ENCODE data around the gene GPN2. TPM values are rescaled to one million over a fixed set of nuclear protein-coding genes. Genes with fewer than 3 reads are reported as not detected.
"Not testable (repeated sequence)": the region's sequence is repeated elsewhere in the genome, so short reads cannot be mapped to it uniquely, and the experiment has no call there.

The GPN2 gene
- polyA plus RNA-seq, 1 experiment: 28.7 TPM

DNA sequence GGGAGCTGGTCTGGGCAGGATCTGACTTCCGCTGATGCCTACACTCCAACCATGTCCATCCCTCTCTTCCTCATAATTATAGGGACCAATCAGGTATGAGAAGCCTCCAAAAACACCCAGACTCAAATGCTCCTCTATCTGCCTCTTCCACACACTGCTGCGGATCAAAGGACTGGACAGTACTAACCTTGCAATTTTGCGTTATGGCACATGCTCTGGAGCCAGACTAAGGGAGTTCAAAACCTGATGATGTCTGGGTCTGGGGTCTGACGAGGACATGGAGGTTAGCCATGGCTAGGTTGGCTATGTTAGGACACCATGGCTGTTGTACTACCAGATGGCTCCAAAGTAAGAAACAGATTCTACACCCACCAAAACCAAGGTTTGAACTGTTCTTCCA is 10.3 kb downstream of the GPN2 start:
- no peak for DNase-seq (ENCODE audit: low read depth, low spot score)
- H3K27me3 ChIP-seq (ENCODE audit: control insufficient read depth, insufficient read depth, low read length): no peaks in the 10 kb centered on the region
- H3K4me3 ChIP-seq (ENCODE audit: low read depth, low read length): no peak overlapping the region
- H3K9me3 ChIP-seq (ENCODE audit: control insufficient read depth, insufficient read depth, low read length): no peaks in the 10 kb centered on the region
- TF ChIP-seq, protein P1, sequence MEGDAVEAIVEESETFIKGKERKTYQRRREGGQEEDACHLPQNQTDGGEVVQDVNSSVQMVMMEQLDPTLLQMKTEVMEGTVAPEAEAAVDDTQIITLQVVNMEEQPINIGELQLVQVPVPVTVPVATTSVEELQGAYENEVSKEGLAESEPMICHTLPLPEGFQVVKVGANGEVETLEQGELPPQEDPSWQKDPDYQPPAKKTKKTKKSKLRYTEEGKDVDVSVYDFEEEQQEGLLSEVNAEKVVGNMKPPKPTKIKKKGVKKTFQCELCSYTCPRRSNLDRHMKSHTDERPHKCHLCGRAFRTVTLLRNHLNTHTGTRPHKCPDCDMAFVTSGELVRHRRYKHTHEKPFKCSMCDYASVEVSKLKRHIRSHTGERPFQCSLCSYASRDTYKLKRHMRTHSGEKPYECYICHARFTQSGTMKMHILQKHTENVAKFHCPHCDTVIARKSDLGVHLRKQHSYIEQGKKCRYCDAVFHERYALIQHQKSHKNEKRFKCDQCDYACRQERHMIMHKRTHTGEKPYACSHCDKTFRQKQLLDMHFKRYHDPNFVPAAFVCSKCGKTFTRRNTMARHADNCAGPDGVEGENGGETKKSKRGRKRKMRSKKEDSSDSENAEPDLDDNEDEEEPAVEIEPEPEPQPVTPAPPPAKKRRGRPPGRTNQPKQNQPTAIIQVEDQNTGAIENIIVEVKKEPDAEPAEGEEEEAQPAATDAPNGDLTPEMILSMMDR (IDR thresholded peaks at IDR 0.05; ENCODE audit: low read depth, low read length): no peak
- H3K27ac ChIP-seq (ENCODE audit: low read depth, low read length): no peak overlapping the region
- POLR2A ChIA-PET: interaction anchor here (0.7 to 1.6 kb wide), 2 partner anchors 15 to 958 kb away, joined by 3 read pairs; no protein-coding TSS in a partner anchor
- CTCF ChIA-PET: interaction anchor here (2.1 to 2.2 kb wide), 2 partner anchors 277 to 281 kb away, joined by 5 to 13 read pairs; no protein-coding TSS in a partner anchor

DNA sequence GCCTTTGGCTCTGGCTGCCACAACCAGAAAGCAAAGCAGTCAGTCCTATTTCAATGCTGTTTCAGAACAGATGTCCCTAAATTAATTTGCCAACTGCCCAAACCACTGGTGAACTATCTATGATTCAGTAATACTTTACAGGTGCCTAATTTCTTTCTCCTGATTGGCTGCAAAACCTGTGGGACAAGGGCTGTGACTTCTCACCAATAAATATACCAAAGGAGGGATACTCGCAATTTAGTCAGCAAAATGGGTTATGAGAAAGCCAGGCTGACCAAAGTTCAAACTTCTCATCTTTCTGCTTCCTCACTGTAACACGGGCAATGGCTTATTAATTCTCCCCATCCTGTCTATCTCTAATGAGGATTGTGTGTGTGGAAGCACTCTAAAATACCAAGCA is 12.8 kb downstream of the GPN2 start:
- POLR2A ChIA-PET: interaction anchor here (1.1 kb wide), 1 partner anchor 13 kb away, joined by 3 read pairs; no protein-coding TSS in a partner anchor

DNA sequence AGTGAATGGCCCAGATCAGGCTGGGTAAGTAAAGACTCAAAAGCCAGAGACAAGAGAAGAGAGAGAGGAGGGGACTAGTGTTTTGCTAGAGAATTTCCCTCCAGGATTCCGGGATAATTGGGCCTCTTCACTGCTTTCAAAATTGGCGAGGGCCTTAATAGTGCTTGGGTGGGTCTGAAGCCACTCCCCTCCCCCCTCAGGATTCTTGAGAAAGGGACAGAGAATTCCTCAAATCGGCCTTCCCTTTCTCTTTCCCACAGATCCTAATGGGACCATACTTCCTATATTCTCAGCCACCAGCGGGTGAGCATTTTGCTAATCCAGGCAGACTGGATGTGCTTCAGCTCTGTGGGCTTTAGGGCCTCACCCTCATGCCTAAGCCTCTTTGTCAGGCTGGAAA is 15.2 kb downstream of the GPN2 start:
- Histone ChIP-seq H3K27me3 (ENCODE audit: control insufficient read depth, insufficient read depth, low read length) (no peaks in the 10 kb centered on the region), H3K4me3 (ENCODE audit: low read depth, low read length) (no peak overlapping the region), H3K9me3 (ENCODE audit: control insufficient read depth, insufficient read depth, low read length) (no peaks in the 10 kb centered on the region), H3K27ac (ENCODE audit: low read depth, low read length) (no peak overlapping the region)
- DNase-seq (ENCODE audit: low read depth, low spot score): no peak
- TF ChIP-seq, protein P1 (IDR thresholded peaks at IDR 0.05; ENCODE audit: low read depth, low read length): no peak
- CTCF ChIA-PET: no interaction called here
- POLR2A ChIA-PET: no interaction called here

More for the DNA sequence above, 12.8 kb downstream of the GPN2 start:
- CTCF ChIA-PET: interaction anchor here (0.7 to 1.7 kb wide), 4 partner anchors 9 to 87 kb away, joined by 3 to 6 read pairs (median 5); no protein-coding TSS in a partner anchor
- no peak for DNase-seq (ENCODE audit: low read depth, low spot score)
- TF ChIP-seq, protein P1 (IDR thresholded peaks at IDR 0.05; ENCODE audit: low read depth, low read length): no peak
- Histone ChIP-seq H3K4me3 (ENCODE audit: low read depth, low read length) (no peak overlapping the region), H3K9me3 (ENCODE audit: control insufficient read depth, insufficient read depth, low read length) (no peaks in the 10 kb centered on the region), H3K27me3 (ENCODE audit: control insufficient read depth, insufficient read depth, low read length) (no peaks in the 10 kb centered on the region), H3K27ac (ENCODE audit: low read depth, low read length) (no peak overlapping the region)

DNA sequence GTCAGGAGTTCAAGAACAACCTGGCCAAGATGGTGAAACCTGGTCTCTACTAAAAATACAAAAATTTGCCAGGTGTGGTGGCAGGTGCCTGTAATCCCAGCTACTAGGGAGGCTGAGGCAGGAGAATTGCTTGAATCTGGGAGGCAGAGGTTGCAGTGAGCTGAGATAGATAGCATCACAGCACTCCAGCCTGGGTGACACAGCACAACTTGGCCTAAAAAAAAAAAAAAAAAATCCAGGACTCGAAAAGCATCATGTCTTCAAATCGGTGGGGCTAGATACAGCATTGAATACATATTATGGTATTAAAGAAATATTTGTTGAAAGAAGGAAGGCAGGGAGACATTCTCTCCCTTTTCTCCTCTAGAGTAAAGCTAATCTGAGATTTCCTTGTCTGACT is 17.0 kb downstream of the GPN2 start:
- ChIA-PET CTCF (interaction anchor here (0.7 kb wide), 1 partner anchor 69 kb away, joined by 3 read pairs; no protein-coding TSS in a partner anchor), POLR2A (interaction anchor here (1.2 to 1.3 kb wide), 2 partner anchors 9 to 15 kb away, joined by 3 to 4 read pairs; no protein-coding TSS in a partner anchor)
- not testable (repeated sequence) for H3K27ac ChIP-seq (ENCODE audit: low read depth, low read length); H3K27me3 ChIP-seq (ENCODE audit: control insufficient read depth, insufficient read depth, low read length); H3K9me3 ChIP-seq (ENCODE audit: control insufficient read depth, insufficient read depth, low read length); DNase-seq (ENCODE audit: low read depth, low spot score); H3K4me3 ChIP-seq (ENCODE audit: low read depth, low read length)

DNA sequence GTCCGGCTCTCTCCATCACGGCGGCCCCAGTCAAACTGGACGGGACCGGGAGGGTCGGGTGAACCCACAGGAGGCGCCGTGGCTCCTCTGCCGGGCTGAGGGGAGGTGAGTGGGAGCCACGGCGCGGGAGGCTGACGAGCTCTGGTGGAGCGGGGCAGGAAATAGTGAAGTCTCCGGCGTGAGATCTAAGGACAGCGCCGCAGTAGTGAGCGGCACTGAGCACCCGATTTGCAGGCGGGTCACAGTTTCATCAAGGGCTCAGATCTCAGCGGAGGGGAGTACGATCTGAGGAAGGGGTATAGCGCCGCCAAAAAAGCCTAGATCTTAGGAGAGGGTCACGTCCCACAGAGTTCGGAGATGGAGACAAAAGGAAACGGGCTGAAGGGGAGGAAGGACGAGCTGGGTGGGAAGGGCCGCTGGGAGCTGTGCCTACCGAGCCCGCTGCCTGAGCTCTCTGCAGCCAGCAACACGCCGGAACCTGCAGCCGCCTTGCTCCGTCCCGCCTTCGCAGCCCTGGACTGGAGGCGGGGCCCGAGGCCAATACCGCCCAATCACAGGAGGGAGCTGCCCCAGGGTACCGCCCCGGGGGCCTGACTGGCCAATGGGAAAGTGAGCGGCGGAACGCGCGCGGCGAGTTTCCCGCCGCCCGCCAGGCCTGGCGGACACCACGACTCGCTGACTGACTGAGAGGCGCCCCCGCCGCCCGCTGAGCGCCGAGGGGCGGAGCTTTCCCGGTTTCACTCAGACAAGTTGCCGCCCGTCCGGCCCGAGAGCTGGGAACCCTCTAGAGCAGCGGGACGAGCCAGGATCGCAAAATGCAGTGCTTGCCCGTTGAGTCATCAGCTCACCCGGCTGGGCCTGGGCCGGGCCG is 25.2 kb downstream of the GPN2 start:
- TF ChIP-seq, protein P1 (IDR thresholded peaks at IDR 0.05; ENCODE audit: low read depth, low read length): no peak
- peak overlapping the region; percentile 73 for H3K4me3 ChIP-seq (ENCODE audit: low read depth, low read length)
- H3K9me3 ChIP-seq (ENCODE audit: control insufficient read depth, insufficient read depth, low read length): no peaks in the 10 kb centered on the region
- no peaks in the 10 kb centered on the region for H3K27me3 ChIP-seq (ENCODE audit: control insufficient read depth, insufficient read depth, low read length)
- ChIA-PET POLR2A (interaction anchor here (0.6 to 2.5 kb wide), 16 partner anchors 9 to 364 kb away, joined by 3 to 28 read pairs (median 4); partner anchors contain the start of genes GPATCH3 and GPN2), CTCF (interaction anchor here (0.6 to 3.7 kb wide), 6 partner anchors 34 to 266 kb away, joined by 3 to 16 read pairs (median 4); no protein-coding TSS in a partner anchor)
- H3K27ac ChIP-seq (ENCODE audit: low read depth, low read length): peak overlapping the region; percentile 97
- peak; percentile 96 for DNase-seq (ENCODE audit: low read depth, low spot score)
